Lower leg skin (tissue), 3 donors: ENCODE measurements around the gene MAJIN.

Experiments used
- CTCF ChIP-seq, 3 donors: fragments of 450-650 bp; IDR thresholded peaks; one replicate each; pipeline ENCODE4 v1.5.1; 2016; ENCODE audit warnings: antibody characterized with exemption in 3 of 3, mild to moderate bottlenecking in 3 of 3, moderate library complexity in 2 of 3
- POLR2A ChIP-seq, 2 donors: fragments of 450-650 bp; IDR thresholded peaks; one replicate each; pipeline ENCODE4 v1.6.1; 2016 to 2017; ENCODE audit warnings: antibody characterized with exemption in 2 of 2, mild to moderate bottlenecking in 1 of 2, moderate library complexity in 1 of 2

DNA sequence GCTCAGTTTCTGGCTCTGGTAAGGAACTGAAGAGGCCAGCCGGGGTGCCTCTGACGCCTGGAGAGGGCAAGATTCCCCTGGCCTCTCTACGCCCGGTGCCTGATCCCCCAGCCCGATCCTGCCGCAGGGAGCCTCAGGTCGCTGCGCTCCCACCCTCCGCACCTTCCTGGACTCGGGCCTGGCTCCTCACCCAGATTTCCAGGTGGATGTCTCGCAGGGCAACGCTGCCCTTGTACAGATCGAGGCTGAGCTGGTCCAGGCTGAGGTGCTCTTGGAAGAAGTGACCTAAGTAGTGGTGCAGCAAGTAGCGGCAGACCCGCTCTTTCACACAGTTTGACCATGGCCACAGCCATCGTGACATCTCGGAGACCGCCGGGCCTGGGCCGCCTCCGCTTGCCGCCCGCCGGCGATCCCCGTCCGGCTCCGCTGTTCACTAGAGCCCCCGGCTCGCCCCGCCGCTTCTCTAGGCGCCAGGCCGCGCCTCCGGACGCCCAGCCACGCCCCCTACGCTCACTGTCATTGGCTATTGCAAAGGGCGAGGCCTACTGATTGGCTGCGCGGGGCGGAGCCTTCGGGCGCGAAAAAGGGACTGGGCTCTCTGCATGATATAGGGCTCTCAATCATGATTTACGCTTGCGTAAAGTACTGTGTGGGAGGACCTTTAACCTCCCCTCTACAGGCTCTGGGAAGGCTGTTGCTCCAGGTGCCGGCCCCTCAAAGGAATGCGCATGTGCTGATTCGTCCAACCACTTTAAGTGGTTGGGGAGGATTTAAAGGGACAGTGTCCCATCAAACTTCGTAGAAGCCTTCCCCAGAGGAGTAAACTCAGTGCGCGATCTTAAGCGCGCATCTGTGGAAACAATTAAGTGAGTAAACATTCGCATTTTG lies 54.9 kb downstream of the MAJIN start, which contains the start of gene ATG2A:
- TF ChIP-seq CTCF (IDR thresholded peaks at IDR 0.05) (no peak), POLR2A (IDR thresholded peaks at IDR 0.05) (no peak)
